ENCODE results near the gene PTPN21. TPM values are rescaled to one million over a fixed set of nuclear protein-coding genes. Genes with fewer than 3 reads are reported as not detected.

PTPN21 gene
- total RNA-seq, 1 donor, result not detected

DNA sequence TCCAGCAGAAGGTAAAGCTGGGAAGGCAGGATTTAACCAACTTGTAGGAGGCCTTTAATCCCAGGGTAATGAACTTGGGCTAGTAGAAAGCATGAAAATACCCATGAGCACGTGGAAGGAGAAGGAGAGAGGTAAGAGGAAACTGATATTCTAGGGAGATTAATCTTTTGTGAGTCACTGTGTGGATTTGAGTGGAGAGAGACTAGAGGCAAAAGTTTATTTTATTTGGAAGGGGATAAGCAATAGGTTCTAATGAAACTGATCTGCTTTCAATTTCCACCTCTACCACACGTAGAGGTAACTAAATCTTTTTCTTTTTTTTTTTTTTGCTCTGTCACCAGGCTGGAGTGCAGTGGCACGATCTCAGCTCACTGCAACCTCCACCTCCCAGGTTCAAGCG is 52.1 kb downstream of the PTPN21 start:
- no peak overlapping the region for H3K4me3 ChIP-seq (ENCODE audit: low read length)
- H3K4me1 ChIP-seq (ENCODE audit: insufficient read depth, low read length), result no peaks in the 10 kb centered on the region
- no peaks in the 10 kb centered on the region for H3K9me3 ChIP-seq (ENCODE audit: low read depth, low read length)
- H3K27me3 ChIP-seq (ENCODE audit: insufficient read depth, low read length), result peaks cover 2% of the 10 kb centered on the region

DNA sequence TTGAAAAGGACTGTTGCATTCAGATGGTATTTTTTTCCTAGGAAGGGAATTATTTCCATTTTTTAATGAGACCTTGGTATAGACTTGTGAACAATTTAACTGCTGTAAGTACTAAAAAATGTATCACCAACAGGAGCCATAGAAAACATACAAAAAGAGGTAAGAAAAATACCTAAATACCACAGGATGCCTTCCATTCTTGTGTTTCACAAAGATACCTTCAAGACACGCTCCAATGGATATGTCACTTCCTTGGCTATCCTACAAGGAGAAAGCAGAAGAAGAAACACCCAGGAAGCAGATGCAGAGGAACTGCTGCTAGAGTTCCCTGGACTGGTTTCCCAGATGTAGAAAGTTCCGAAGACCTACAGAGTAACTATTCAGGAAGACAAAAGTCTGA is 54.2 kb downstream of the PTPN21 start:
- H3K4me3 ChIP-seq (ENCODE audit: low read length), result no peak overlapping the region
- no peaks in the 10 kb centered on the region for H3K9me3 ChIP-seq (ENCODE audit: low read depth, low read length)
- H3K4me1 ChIP-seq (ENCODE audit: insufficient read depth, low read length), result no peaks in the 10 kb centered on the region
- peaks cover 2% of the 10 kb centered on the region for H3K27me3 ChIP-seq (ENCODE audit: insufficient read depth, low read length)

DNA sequence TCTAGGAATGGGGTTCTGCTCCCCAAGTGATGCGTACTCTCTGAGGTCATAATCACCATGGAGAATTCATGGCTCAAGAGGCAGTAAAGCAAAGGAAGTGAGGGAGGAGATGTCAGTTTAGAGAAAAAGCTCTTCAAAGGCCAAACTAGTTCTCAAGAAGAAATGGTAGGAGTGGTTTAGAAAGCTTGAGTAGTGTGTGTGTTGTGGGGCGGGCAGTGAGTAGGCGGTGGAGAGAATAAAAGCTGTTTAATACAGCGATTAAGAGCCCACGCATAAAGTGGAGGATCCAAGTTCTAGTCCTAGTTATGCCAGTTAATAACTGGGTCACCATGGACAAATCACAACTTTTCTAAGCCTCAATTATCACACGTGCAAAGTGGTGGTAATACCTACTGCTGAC is 55.6 kb downstream of the PTPN21 start:
- Histone ChIP-seq H3K4me1 (ENCODE audit: insufficient read depth, low read length) (no peaks in the 10 kb centered on the region), H3K4me3 (ENCODE audit: low read length) (no peak overlapping the region), H3K9me3 (ENCODE audit: low read depth, low read length) (no peaks in the 10 kb centered on the region), H3K27me3 (ENCODE audit: insufficient read depth, low read length) (peaks cover 2% of the 10 kb centered on the region)

DNA sequence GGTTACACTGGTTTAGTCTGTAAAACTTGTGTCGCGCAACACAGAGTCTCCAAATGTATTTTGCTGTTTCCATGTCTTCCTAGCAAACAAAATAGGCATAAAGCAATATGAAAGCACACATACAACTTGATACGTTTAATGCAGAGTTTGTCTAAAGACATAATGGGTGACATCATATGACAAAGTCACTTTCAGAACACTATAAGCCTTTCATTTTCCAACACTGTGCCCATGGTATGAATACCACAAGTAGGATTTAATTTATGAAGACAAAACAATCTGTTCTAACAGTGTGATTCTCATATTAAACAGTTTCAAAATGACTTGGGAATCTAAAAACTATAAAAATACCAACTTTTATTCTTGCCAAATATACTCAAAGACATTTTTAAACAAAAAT is 58.4 kb downstream of the PTPN21 start:
- no peak overlapping the region for H3K4me3 ChIP-seq (ENCODE audit: low read length)
- no peaks in the 10 kb centered on the region for H3K9me3 ChIP-seq (ENCODE audit: low read depth, low read length)
- H3K4me1 ChIP-seq (ENCODE audit: insufficient read depth, low read length), result no peaks in the 10 kb centered on the region
- H3K27me3 ChIP-seq (ENCODE audit: insufficient read depth, low read length), result peaks cover 2% of the 10 kb centered on the region

DNA sequence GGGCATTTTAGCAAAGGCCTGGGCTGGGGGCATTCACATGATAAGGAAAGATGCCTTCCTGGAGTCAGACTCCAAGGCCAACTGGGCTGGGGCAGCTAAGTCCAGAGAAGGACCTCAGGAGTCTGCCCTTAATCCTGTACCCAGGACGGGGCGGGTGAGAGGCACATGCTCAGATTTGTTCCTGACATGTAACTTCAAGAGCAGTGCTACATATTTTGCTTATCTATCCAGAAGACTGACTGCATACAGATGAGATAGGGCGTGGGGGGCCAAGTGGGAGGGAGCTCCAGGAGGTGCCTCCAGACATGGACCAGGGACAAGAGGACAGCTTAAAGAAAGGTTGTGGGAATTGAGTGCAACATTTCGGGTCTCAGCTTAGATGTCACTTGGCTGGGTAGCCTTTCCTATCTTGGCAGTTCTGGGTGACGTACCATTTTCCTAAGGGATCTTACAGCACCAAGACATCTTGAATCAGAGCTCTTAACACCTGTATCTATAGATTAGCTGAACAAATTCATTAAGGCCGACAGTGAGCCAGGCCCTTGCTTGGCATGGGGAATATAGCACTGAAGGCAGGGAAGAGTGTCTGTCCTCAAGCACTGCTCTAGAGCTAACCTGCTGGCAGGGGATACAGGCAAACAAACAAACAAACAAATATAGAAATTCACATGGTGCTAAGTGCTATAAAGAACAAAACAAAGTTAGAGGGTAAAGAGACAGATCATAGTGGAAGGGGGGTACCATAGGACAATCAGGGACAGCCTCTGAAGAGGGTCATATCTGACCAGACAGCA is 61.2 kb downstream of the PTPN21 start:
- Histone ChIP-seq H3K27me3 (ENCODE audit: insufficient read depth, low read length) (no peaks in the 10 kb centered on the region), H3K9me3 (ENCODE audit: low read depth, low read length) (no peaks in the 10 kb centered on the region), H3K4me1 (ENCODE audit: insufficient read depth, low read length) (no peaks in the 10 kb centered on the region), H3K4me3 (ENCODE audit: low read length) (no peak overlapping the region)

DNA sequence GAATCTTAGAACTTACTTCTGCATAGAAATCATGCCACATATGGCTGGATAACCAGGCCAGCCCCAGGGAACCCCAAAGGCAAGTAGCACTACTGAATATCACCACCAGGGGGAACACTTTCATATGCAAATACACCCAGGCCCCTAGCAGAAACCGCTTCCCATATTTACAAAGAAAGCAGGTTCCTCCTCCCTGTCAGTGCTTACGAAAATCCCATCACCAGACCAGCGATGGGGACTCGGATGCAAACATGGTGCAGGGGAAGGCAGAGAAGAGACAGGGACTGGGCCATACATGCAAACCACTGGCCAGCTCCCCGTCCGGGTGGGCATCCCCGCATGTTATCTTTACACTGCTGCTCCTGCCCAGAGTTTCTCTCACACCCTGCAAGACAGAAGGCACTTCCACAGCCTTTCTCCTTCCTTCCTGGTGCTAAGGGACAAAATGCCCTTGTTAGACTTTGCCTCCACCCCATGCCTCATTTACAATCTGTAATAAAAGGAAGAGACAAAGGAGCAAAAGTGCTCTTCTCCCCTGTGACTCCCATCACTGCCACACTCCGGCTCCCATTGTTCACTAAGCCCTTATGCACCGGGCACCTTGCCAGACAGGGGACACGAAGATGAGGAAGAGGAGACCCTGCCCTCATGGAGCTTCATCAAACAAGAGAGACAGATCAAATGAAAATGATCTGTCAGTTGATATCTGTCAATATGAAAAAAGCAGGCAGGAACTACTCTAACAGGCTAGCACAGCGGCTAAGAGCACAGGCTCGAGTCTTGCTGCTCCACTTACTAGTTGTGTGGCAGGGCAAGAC is 62.3 kb downstream of the PTPN21 start:
- Histone ChIP-seq H3K4me1 (ENCODE audit: insufficient read depth, low read length) (no peaks in the 10 kb centered on the region), H3K4me3 (ENCODE audit: low read length) (no peak overlapping the region), H3K27me3 (ENCODE audit: insufficient read depth, low read length) (no peaks in the 10 kb centered on the region), H3K9me3 (ENCODE audit: low read depth, low read length) (no peaks in the 10 kb centered on the region)

DNA sequence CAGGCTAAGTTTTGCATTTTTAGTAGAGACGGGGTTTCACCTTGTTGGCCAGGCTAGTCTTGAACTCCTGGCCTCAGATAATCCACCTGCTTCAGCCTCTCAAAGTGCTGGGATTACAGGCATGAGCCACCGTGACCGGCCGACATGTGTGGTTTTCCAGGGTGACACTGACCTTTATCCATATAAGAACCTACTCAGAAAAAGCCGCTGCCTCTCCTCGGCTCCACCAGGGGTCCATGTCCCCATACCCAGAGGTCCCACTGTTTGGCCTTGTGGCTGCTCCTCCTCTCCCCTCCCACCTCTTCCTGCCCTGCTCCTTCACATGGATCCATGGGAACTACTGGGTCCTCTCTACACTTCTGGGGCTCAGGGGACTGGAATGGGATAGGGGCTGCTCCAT is 64.6 kb downstream of the PTPN21 start:
- H3K27me3 ChIP-seq (ENCODE audit: insufficient read depth, low read length), result no peaks in the 10 kb centered on the region
- no peaks in the 10 kb centered on the region for H3K9me3 ChIP-seq (ENCODE audit: low read depth, low read length)
- H3K4me1 ChIP-seq (ENCODE audit: insufficient read depth, low read length), result no peaks in the 10 kb centered on the region
- no peak overlapping the region for H3K4me3 ChIP-seq (ENCODE audit: low read length)

DNA sequence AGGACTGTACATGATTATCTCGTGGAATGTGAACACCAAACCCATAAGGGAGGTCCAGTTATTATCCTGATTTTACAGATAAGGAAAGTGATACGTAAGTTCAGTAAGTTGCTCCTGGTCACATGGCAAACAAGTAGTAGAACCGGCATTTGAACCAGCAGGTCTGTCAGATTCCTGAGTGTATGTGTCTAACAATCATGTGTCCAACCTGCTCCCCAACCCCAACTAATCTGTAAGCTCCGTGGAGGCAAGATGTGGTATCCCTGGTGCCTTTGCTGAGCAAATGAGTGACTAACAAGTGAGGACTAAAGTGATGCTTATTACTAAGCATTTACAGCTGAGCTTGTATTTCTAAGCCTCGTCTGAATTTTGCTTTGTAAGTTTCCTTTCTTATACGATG is 65.9 kb downstream of the PTPN21 start:
- Histone ChIP-seq H3K27me3 (ENCODE audit: insufficient read depth, low read length) (no peaks in the 10 kb centered on the region), H3K4me3 (ENCODE audit: low read length) (no peak overlapping the region), H3K4me1 (ENCODE audit: insufficient read depth, low read length) (no peaks in the 10 kb centered on the region), H3K9me3 (ENCODE audit: low read depth, low read length) (no peaks in the 10 kb centered on the region)

DNA sequence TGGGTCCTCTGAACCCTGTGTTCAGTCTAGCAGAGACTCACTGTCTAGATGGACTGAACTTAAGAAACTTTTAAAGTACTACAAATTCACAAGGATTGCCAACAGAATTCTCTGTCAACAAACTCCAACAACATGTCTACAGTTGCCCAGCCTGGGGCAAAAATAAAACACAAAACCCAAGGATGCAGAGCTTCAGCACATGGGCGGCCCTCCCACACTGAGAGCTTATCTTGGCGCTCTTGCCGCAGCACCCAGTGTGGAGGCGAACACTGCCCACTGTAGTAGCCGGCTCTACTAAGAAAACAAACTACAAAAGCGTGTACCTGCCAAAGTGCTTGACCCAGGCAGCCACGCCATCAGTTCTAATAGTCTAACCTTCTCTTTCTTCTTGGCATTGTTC is 66.7 kb downstream of the PTPN21 start:
- no peaks in the 10 kb centered on the region for H3K9me3 ChIP-seq (ENCODE audit: low read depth, low read length)
- H3K27me3 ChIP-seq (ENCODE audit: insufficient read depth, low read length), result no peaks in the 10 kb centered on the region
- no peak overlapping the region for H3K4me3 ChIP-seq (ENCODE audit: low read length)
- H3K4me1 ChIP-seq (ENCODE audit: insufficient read depth, low read length), result no peaks in the 10 kb centered on the region

DNA sequence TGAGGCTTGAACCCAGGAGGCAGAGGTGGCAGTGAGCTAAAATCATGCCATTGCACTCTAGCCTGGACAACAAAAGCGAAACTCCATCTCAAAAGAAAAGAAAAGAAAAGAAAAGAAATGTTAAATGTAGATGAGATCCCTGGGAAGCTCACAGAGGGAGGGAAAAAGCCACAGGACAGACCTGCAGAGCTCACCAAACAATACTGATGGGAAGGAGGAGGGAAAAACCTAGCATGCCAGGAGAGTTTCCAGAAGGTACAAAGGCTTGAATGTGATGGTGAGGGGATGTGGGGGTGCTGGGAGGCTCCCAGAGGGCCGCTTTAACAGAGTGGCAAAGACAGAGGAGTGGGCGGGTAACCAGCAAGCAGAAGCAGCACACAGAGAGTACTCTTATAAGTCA is 72.3 kb downstream of the PTPN21 start:
- no peaks in the 10 kb centered on the region for H3K27me3 ChIP-seq (ENCODE audit: insufficient read depth, low read length)
- no peaks in the 10 kb centered on the region for H3K9me3 ChIP-seq (ENCODE audit: low read depth, low read length)
- H3K4me1 ChIP-seq (ENCODE audit: insufficient read depth, low read length), result no peaks in the 10 kb centered on the region
- H3K4me3 ChIP-seq (ENCODE audit: low read length), result no peak overlapping the region

DNA sequence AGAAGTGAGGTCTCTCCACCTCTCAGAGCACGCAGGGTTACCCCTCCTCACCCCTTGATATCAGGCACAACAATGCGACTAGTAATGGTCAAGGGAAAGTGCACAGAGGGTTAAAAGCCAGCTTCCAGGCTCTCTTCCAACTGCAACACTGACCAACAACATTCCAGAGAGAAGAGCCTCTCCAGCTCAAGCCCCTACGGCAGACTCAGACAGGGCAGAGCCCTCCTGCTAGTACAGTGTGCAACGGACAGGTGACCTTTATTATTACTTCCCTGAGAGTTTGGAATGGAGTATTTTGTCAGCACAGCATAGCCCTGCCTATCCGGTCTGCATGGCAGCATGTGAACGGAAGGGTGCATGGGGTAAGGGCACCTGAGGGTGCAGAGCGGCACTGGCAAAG is 73.0 kb downstream of the PTPN21 start:
- Histone ChIP-seq H3K4me1 (ENCODE audit: insufficient read depth, low read length) (no peaks in the 10 kb centered on the region), H3K4me3 (ENCODE audit: low read length) (no peak overlapping the region), H3K27me3 (ENCODE audit: insufficient read depth, low read length) (no peaks in the 10 kb centered on the region), H3K9me3 (ENCODE audit: low read depth, low read length) (no peaks in the 10 kb centered on the region)

DNA sequence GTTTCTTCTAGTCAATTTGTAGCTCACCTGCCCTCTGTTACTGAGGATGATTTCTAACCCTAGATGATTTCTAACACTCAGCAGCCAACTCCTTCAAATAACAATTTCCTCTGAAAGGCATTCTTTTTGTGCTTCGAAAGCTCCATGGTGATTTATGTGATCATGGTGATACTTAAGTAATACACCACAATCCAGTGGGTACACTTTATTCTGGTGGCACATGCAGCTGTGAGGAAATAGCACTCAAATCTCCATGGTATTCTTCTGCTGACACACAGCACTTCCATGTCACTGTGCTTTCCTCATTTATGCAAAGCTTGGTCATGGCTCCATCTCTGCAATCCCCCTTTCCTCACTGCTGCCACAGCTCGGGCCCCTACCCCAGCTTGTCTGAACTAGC is 73.7 kb downstream of the PTPN21 start:
- Histone ChIP-seq H3K4me3 (ENCODE audit: low read length) (no peak overlapping the region), H3K9me3 (ENCODE audit: low read depth, low read length) (no peaks in the 10 kb centered on the region), H3K4me1 (ENCODE audit: insufficient read depth, low read length) (no peaks in the 10 kb centered on the region), H3K27me3 (ENCODE audit: insufficient read depth, low read length) (no peaks in the 10 kb centered on the region)

DNA sequence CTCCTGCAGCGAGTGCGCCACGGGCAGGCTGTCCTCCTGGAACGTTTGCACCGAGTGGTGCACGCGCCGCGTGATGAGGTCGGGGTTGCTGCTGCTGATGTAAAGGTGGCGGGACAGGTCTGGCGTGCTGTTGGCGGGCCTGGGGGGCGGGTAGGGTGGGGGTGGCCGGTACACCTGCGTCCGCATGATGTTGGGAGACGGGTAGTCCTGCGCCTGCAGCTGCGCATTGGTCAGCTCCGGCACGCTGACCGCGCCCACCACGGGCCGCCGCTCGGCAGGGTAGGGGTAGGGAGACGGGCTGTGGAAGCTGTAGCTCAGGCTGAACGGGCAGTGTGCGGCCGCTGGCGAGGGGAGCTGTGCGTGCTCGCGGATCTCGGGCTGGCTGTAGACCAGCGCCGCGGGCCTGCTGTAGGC is 75.2 kb downstream of the PTPN21 start:
- Histone ChIP-seq H3K9me3 (ENCODE audit: low read depth, low read length) (no peaks in the 10 kb centered on the region), H3K4me3 (ENCODE audit: low read length) (no peak overlapping the region), H3K4me1 (ENCODE audit: insufficient read depth, low read length) (no peaks in the 10 kb centered on the region), H3K27me3 (ENCODE audit: insufficient read depth, low read length) (no peaks in the 10 kb centered on the region)

DNA sequence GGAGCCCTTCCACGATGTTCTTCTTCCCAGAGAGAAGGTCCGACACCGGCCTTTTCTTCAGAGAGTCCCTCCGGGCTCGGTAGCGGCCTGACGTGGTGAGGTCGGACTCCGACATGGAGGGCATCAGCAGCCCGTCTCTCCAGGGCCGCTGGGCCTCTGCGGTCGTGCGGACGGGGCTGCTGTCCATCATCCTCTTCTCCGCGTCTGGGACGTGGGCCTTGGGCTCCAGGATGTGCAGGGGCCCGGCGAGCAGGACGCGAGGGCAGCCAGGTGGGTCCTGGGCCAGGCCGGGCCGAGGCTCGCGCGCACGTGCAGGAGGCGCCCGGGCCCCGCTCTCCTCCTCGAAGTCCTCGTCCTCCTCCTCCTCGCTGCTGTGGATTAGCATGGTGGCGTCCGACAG is 75.9 kb downstream of the PTPN21 start:
- Histone ChIP-seq H3K27me3 (ENCODE audit: insufficient read depth, low read length) (no peaks in the 10 kb centered on the region), H3K4me1 (ENCODE audit: insufficient read depth, low read length) (no peaks in the 10 kb centered on the region), H3K9me3 (ENCODE audit: low read depth, low read length) (no peaks in the 10 kb centered on the region), H3K4me3 (ENCODE audit: low read length) (no peak overlapping the region)

DNA sequence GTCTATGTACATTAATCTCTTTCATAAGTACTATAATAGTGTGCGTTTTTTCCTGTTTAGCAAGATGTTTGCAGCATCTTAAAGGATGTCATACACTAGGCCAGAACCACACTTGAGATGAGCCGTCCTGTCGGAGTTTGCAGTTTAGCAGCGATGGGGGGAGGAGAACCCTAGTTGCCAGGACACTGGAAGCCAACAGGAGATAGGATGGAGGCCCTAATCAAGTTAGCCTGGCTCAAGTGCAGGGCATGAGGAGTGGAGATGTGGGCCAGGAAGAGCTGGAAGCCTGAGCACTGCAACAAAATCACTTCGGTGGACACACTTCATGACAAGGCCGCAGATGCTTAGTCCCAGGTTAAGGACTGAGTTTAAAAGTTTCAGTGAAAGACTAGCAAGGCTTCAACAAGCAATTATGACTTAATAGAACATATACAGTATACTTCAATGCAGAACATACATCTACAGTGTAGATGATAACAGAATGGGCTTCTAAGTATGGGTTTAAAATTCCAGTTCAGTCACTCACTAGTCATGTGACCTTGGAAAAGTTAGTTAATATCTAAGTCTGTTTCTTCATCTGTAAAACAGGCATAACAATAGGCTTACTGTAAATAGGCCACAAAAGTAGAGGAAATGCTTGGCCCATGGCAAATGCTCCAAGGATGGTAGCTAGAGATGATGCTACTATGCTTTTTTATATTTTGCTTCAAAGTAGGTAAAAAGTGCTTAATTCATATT is 77.1 kb downstream of the PTPN21 start:
- no peaks in the 10 kb centered on the region for H3K27me3 ChIP-seq (ENCODE audit: insufficient read depth, low read length)

More for the DNA sequence above, 77.1 kb downstream of the PTPN21 start:
- Histone ChIP-seq H3K9me3 (ENCODE audit: low read depth, low read length) (no peaks in the 10 kb centered on the region), H3K4me1 (ENCODE audit: insufficient read depth, low read length) (no peaks in the 10 kb centered on the region), H3K4me3 (ENCODE audit: low read length) (no peak overlapping the region)

Measured in mononuclear cell (primary cell).